Bronchial epithelial cell (primary cell): ENCODE results near the gene PLD3. TPM values are rescaled to one million over a fixed set of nuclear protein-coding genes. Genes with fewer than 3 reads are reported as not detected.
A peak's percentile ranks its signal among the peaks of the same experiment; 100 is the strongest.

Source experiments
- DNase-seq: peaks from one replicate; pipeline ENCODE4 v3.0.0-alpha.2; 2010; ENCODE audit warnings: low read depth
- FAIRE-seq: peaks from 2 replicates; lab custom pipeline; 2011; peaks lifted over from hg19 to GRCh38; lab: Jason Lieb, UNC
- H3K27me3 ChIP-seq: 2 replicates; pipeline ENCODE4 v1.5.1; 2011; ENCODE audit warnings: low read length; ENCODE audit not compliant: control insufficient read depth, insufficient read depth
- H3K36me3 ChIP-seq: 2 replicates; pipeline ENCODE4 v1.5.1; 2011; ENCODE audit warnings: low read length; ENCODE audit not compliant: control insufficient read depth, insufficient read depth
- H3K4me3 ChIP-seq: 2 replicates; pipeline ENCODE4 v1.5.1; 2011; ENCODE audit warnings: mild to moderate bottlenecking, low read depth, low read length, control low read depth
- CTCF ChIP-seq: IDR thresholded peaks from 2 replicates; pipeline ENCODE4 v1.5.1; 2011; ENCODE audit warnings: mild to moderate bottlenecking, moderate library complexity, low read length, control low read depth, inconsistent platforms; ENCODE audit not compliant: insufficient read depth, severe bottlenecking
- total RNA-seq: library from RNA; depleted of rRNA; stranded (reverse); fragments of >200 nt; gene quantifications from 2 replicates; pipeline ENCODE4 v1.2.1, GENCODE V29; 2014

Gene PLD3
- total RNA-seq, 1 donor from 2014 or later: 162 TPM

- Histone ChIP-seq H3K27me3 (no peaks in the 10 kb centered on the region), H3K36me3 (peaks cover 12% of the 10 kb centered on the region), H3K4me3 (peak overlapping the region; percentile 73)
- FAIRE-seq (no peak), DNase-seq (no peak)
- no peak for TF ChIP-seq CTCF
Measured at GRCh38 chr19:40423938-40424337, 75.4 kb downstream of the PLD3 start.

GRCh38 chr19:40424637-40425449 lies 76.3 kb downstream of the PLD3 start:
- Histone ChIP-seq H3K4me3 (peak overlapping the region; percentile 73), H3K36me3 (peaks cover 12% of the 10 kb centered on the region), H3K27me3 (no peaks in the 10 kb centered on the region)
- no peak for TF ChIP-seq CTCF
- FAIRE-seq: no peak
- DNase-seq: no peak

- H3K36me3 ChIP-seq: peaks cover 12% of the 10 kb centered on the region
- TF ChIP-seq CTCF: peak; percentile 67
- H3K27me3 ChIP-seq: no peaks in the 10 kb centered on the region
- FAIRE-seq (no peak), DNase-seq (peak; percentile 94)
- H3K4me3 ChIP-seq: peak within 1 kb of the TSS; percentile 73
Measured at GRCh38 chr19:40425450-40426287, 77.2 kb downstream of the PLD3 start, which contains the start of gene SERTAD1. SERTAD1 (minus strand) TSS chr19:40425992; CDS start chr19:40423546, 2,446 bp downstream.

Other genes with a start within 250 kb of the PLD3 start
- gene MAP3K10, start 157.3 kb upstream of the PLD3 start, total RNA-seq: 5.0 and 7.9 TPM in 2 replicates
- not detected in 2 replicates for gene TTC9B, start 130.3 kb upstream of the PLD3 start, total RNA-seq
- not detected in 2 replicates for gene CCNP, start 122.0 kb upstream of the PLD3 start, total RNA-seq
- 54.8 and 57.9 TPM in 2 replicates for gene AKT2, start 63.4 kb upstream of the PLD3 start, total RNA-seq
- gene C19orf47, start 298 bp upstream of the PLD3 start, total RNA-seq: 3.7 and 4.7 TPM in 2 replicates
- 0.26 TPM in 1 of 2 replicates, not detected in the other for gene HIPK4, start 41.5 kb downstream of the PLD3 start, total RNA-seq
- gene PRX, start 64.7 kb downstream of the PLD3 start, total RNA-seq: 1.4 and 1.8 TPM in 2 replicates
- 35.7 and 41.6 TPM in 2 replicates for gene SERTAD1, start 77.3 kb downstream of the PLD3 start, total RNA-seq
- gene SERTAD3, start 95.6 kb downstream of the PLD3 start, total RNA-seq: 23.2 and 33.7 TPM in 2 replicates
- gene BLVRB, start 117.0 kb downstream of the PLD3 start, total RNA-seq: 682 and 797 TPM in 2 replicates
- 0.53 and 1.8 TPM in 2 replicates for gene SPTBN4, start 118.3 kb downstream of the PLD3 start, total RNA-seq
- 29.2 and 29.4 TPM in 2 replicates for gene SHKBP1, start 228.2 kb downstream of the PLD3 start, total RNA-seq